Measurements from ENCODE around the gene IL9R.
"Not testable (repeated sequence)": the region's sequence is repeated elsewhere in the genome, so short reads cannot be mapped to it uniquely, and the experiment has no call there.

IL9R gene

GRCh38 chrX:156001001-156001666 is 3.6 kb downstream of the IL9R start:
- Histone ChIP-seq H3K36me3 (ENCODE audit: insufficient read depth, low read length) (no peaks in the 10 kb centered on the region), H3K27me3 (ENCODE audit: insufficient read depth, low read length) (peaks cover 5% of the 10 kb centered on the region), H3K9me3 (ENCODE audit: low read length) (no peaks in the 10 kb centered on the region), H2AFZ (ENCODE audit: low read depth, low read length) (no peak overlapping the region), H3K4me1 (ENCODE audit: insufficient read depth, low read length) (no peaks in the 10 kb centered on the region), H3K4me3 (ENCODE audit: low read length) (no peak overlapping the region)

DNA sequence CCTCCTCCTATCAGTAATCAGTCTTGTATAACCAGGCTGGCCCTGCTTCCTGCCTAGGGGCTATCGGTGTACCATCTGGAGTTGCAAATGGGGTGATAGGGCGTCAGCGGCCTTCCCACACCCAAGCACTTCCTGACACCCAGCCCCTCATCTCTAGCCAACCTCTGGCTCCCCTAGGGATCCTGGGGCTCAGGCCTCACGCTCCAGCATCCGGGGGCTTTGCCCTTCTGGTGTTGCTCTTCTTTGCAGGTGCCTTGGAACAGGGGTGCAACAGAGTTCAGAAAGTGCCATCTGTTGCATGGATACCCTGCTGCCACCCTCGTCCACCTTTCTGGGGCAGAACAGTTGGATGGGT is 4.1 kb downstream of the IL9R start:
- Histone ChIP-seq H3K27me3 (ENCODE audit: insufficient read depth, low read length) (peaks cover 3% of the 10 kb centered on the region), H3K4me1 (ENCODE audit: insufficient read depth, low read length) (no peaks in the 10 kb centered on the region), H2AFZ (ENCODE audit: low read depth, low read length) (no peak overlapping the region), H3K4me3 (ENCODE audit: low read length) (no peak overlapping the region), H3K9me3 (ENCODE audit: low read length) (no peaks in the 10 kb centered on the region), H3K36me3 (ENCODE audit: insufficient read depth, low read length) (no peaks in the 10 kb centered on the region)

- peaks cover 3% of the 10 kb centered on the region for H3K27me3 ChIP-seq (ENCODE audit: insufficient read depth, low read length)
- H3K4me3 ChIP-seq (ENCODE audit: low read length), result no peak overlapping the region
- H3K4me1 ChIP-seq (ENCODE audit: insufficient read depth, low read length), result no peaks in the 10 kb centered on the region
- no peaks in the 10 kb centered on the region for H3K36me3 ChIP-seq (ENCODE audit: insufficient read depth, low read length)
- H3K9me3 ChIP-seq (ENCODE audit: low read length), result no peaks in the 10 kb centered on the region
- H2AFZ ChIP-seq (ENCODE audit: low read depth, low read length), result no peak overlapping the region
These were observed 5.0 kb downstream of the IL9R start for GRCh38 chrX:156002507-156002906.

DNA sequence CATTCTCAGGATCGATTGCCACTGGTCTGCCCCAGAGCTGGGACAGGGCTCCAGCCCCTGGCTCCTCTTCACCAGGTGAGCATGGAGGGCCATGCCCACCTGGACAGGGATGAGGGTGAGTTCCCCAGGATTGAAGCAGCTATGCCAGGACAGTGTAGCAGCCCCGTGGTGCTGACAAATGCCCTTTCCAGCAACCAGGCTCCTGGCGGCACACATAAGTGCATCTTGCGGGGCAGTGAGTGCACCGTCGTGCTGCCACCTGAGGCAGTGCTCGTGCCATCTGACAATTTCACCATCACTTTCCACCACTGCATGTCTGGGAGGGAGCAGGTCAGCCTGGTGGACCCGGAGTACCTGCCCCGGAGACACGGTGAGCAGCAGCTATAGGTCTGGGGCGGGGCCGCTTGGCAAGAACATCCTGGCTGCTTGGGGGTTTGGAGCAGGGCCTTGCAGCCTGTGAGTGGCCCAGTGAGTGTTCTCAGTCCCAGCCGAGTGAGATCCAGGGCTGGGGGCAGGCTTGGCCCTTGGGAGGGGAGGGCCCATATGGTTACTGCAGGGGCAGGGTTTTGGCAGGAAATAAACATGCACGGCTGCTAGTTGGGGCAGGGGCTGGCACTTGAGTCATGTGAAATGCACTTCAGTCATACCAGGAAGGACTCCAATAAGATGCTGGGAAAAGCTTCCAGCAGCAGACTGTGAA is 6.1 kb downstream of the IL9R start:
- Histone ChIP-seq H3K4me3 (ENCODE audit: low read length) (no peak overlapping the region), H3K36me3 (ENCODE audit: insufficient read depth, low read length) (no peaks in the 10 kb centered on the region), H3K9me3 (ENCODE audit: low read length) (no peaks in the 10 kb centered on the region), H3K27me3 (ENCODE audit: insufficient read depth, low read length) (peaks cover under 1% of the 10 kb centered on the region), H3K4me1 (ENCODE audit: insufficient read depth, low read length) (no peaks in the 10 kb centered on the region), H2AFZ (ENCODE audit: low read depth, low read length) (no peak overlapping the region)

DNA sequence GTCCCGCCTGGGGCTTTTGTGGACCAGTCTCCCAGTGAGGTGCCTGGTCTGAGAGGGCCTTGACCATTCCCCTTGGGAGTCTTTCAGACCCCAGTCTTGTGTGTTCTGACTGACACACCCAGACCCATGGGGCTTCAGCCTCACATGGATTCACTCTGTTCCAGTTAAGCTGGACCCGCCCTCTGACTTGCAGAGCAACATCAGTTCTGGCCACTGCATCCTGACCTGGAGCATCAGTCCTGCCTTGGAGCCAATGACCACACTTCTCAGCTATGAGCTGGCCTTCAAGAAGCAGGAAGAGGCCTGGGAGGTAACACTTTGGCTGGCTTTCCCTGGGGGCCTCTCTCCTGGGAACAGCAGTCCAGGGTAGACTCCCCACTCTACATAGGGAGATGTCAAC is 6.8 kb downstream of the IL9R start:
- H3K9me3 ChIP-seq (ENCODE audit: low read length), result no peaks in the 10 kb centered on the region

DNA sequence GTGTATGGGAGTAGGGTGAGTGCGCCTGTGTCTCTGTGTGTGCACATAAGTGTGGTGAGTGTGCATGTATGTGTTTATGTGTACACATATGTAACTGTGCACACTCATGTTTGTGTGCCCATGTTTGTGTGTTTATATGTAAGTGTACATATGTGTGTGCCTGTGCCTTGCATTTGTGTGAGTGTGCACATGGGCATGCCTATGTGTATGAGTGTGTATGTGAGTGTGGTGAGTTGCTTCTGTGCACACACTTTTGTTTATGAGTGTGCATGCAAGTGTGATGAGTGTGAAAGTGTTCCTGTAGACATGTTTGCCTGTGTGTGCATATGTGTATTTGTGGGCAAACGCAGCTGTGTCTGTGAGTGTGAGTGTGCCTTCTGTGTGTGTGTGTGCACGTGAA is 7.2 kb downstream of the IL9R start:
- Histone ChIP-seq H3K9me3 (ENCODE audit: low read length) (no peaks in the 10 kb centered on the region), H3K4me1 (ENCODE audit: insufficient read depth, low read length) (no peaks in the 10 kb centered on the region), H3K27me3 (ENCODE audit: insufficient read depth, low read length) (no peaks in the 10 kb centered on the region), H2AFZ (ENCODE audit: low read depth, low read length) (no peak overlapping the region), H3K36me3 (ENCODE audit: insufficient read depth, low read length) (no peaks in the 10 kb centered on the region), H3K4me3 (ENCODE audit: low read length) (no peak overlapping the region)

More for the DNA sequence above, 6.8 kb downstream of the IL9R start:
- Histone ChIP-seq H3K27me3 (ENCODE audit: insufficient read depth, low read length) (no peaks in the 10 kb centered on the region), H2AFZ (ENCODE audit: low read depth, low read length) (no peak overlapping the region), H3K4me1 (ENCODE audit: insufficient read depth, low read length) (no peaks in the 10 kb centered on the region), H3K36me3 (ENCODE audit: insufficient read depth, low read length) (no peaks in the 10 kb centered on the region), H3K4me3 (ENCODE audit: low read length) (no peak overlapping the region)

- no peaks in the 10 kb centered on the region for H3K4me1 ChIP-seq (ENCODE audit: insufficient read depth, low read length)
- no peaks in the 10 kb centered on the region for H3K27me3 ChIP-seq (ENCODE audit: insufficient read depth, low read length)
- H2AFZ ChIP-seq (ENCODE audit: low read depth, low read length), result no peak overlapping the region
- no peaks in the 10 kb centered on the region for H3K9me3 ChIP-seq (ENCODE audit: low read length)
- no peaks in the 10 kb centered on the region for H3K36me3 ChIP-seq (ENCODE audit: insufficient read depth, low read length)
- H3K4me3 ChIP-seq (ENCODE audit: low read length), result no peak overlapping the region
These were observed 7.6 kb downstream of the IL9R start for GRCh38 chrX:156005144-156005543.

DNA sequence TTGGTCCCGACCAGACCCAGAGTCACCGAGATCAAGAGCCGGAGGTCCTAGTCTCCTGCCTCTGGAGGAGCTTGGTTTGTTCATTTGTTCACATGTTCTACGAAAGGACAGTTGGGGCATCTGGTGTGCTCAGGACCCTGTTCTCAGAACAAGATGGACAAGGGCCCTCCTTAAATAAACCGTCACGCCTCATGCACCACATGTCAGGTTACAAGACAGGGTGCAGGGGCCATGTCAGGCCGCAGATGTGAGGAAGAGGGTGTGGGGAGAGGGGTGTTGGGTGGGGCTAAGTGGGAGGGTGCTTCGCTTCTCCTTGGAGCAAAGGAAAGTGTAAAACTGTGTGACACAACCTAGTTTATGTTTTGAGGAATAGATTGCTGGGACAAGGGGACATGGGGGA is 9.0 kb downstream of the IL9R start:
- not testable (repeated sequence) for H3K27me3 ChIP-seq (ENCODE audit: insufficient read depth, low read length); H3K36me3 ChIP-seq (ENCODE audit: insufficient read depth, low read length); H2AFZ ChIP-seq (ENCODE audit: low read depth, low read length); H3K4me1 ChIP-seq (ENCODE audit: insufficient read depth, low read length); H3K4me3 ChIP-seq (ENCODE audit: low read length); H3K9me3 ChIP-seq (ENCODE audit: low read length)

DNA sequence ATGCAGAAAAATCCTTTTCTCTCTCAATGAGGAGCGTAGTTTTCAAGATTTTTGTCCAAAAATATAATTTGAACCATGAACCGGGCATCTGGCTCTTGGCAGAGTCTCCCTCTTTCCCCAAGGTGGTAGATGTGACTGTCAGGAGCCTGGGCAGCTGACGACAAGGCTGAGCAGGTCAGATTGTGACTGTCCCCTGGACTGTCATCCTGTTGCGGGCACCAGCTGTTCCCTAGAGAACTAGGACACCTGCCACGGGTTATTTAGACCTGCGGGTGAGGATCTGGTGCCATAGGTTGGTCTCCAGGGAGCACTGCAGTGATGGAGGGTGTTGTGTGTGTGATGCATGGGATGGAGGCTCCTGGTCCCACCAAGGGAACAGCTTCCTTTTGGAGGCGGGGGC is 10.9 kb downstream of the IL9R start:
- H3K36me3 ChIP-seq (ENCODE audit: insufficient read depth, low read length); H2AFZ ChIP-seq (ENCODE audit: low read depth, low read length); H3K9me3 ChIP-seq (ENCODE audit: low read length); H3K27me3 ChIP-seq (ENCODE audit: insufficient read depth, low read length); H3K4me1 ChIP-seq (ENCODE audit: insufficient read depth, low read length); H3K4me3 ChIP-seq (ENCODE audit: low read length): not testable (repeated sequence)

GRCh38 chrX:156008915-156009314 is 11.4 kb downstream of the IL9R start:
- Histone ChIP-seq H3K36me3 (ENCODE audit: insufficient read depth, low read length) (no peaks in the 10 kb centered on the region), H3K27me3 (ENCODE audit: insufficient read depth, low read length) (no peaks in the 10 kb centered on the region), H3K4me3 (ENCODE audit: low read length) (no peak overlapping the region)

GRCh38 chrX:156009691-156010090 is 12.2 kb downstream of the IL9R start:
- not testable (repeated sequence) for H3K27me3 ChIP-seq (ENCODE audit: insufficient read depth, low read length); H3K36me3 ChIP-seq (ENCODE audit: insufficient read depth, low read length); H3K9me3 ChIP-seq (ENCODE audit: low read length); H3K4me1 ChIP-seq (ENCODE audit: insufficient read depth, low read length); H3K4me3 ChIP-seq (ENCODE audit: low read length); H2AFZ ChIP-seq (ENCODE audit: low read depth, low read length)

More at GRCh38 chrX:156008915-156009314, 11.4 kb downstream of the IL9R start:
- Histone ChIP-seq H2AFZ (ENCODE audit: low read depth, low read length) (no peak overlapping the region), H3K4me1 (ENCODE audit: insufficient read depth, low read length) (no peaks in the 10 kb centered on the region), H3K9me3 (ENCODE audit: low read length) (no peaks in the 10 kb centered on the region)

GRCh38 chrX:156013286-156013953 is 15.9 kb downstream of the IL9R start:
- H2AFZ ChIP-seq (ENCODE audit: low read depth, low read length); H3K36me3 ChIP-seq (ENCODE audit: insufficient read depth, low read length); H3K27me3 ChIP-seq (ENCODE audit: insufficient read depth, low read length); H3K4me3 ChIP-seq (ENCODE audit: low read length); H3K9me3 ChIP-seq (ENCODE audit: low read length); H3K4me1 ChIP-seq (ENCODE audit: insufficient read depth, low read length): not testable (repeated sequence)

DNA sequence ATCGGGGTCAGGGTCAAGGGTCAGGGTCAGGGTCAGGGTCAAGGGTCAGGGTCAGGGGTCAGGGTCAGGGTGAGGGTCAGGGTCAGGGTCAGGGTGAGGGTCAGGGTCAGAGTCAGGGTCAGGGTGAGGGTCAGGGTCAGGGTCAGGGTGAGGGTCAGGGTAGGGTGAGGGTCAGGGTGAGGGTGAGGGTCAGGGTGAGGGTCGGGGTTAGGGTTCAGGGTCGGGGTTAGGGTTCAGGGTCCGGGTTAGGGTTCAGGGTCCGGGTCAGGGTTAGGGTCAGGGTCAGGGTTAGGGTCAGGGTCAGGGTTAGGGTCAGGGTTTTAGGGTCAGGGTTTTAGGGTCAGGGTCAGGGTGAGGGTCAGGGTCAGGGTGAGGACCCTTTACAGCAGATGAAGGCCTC is 22.4 kb downstream of the IL9R start:
- not testable (repeated sequence) for H3K36me3 ChIP-seq (ENCODE audit: insufficient read depth, low read length); H3K4me1 ChIP-seq (ENCODE audit: insufficient read depth, low read length); H2AFZ ChIP-seq (ENCODE audit: low read depth, low read length); H3K4me3 ChIP-seq (ENCODE audit: low read length); H3K27me3 ChIP-seq (ENCODE audit: insufficient read depth, low read length); H3K9me3 ChIP-seq (ENCODE audit: low read length)
